Liver (tissue), 9 donors: ENCODE data around the gene FAM124A. TPM values are rescaled to one million over a fixed set of nuclear protein-coding genes. Genes with fewer than 3 reads are reported as not detected.

Experiments used
- DNase-seq: peaks from one replicate; pipeline ENCODE4 v3.0.0-alpha.2; 2017; ENCODE audit warnings: low spot score
- H3K27ac ChIP-seq, 2 donors: one replicate each; pipeline ENCODE4 v1.7.0; 2013; ENCODE audit warnings: inconsistent platforms in 2 of 2, low read length in 2 of 2, control low read depth in 1 of 2, low read depth in 1 of 2, mild to moderate bottlenecking in 1 of 2
- H3K27me3 ChIP-seq, 4 donors: one replicate each; pipeline versions ENCODE4 v1.6.1 to v1.7.0; 2013; ENCODE audit warnings: low read length in 3 of 4, inconsistent platforms in 1 of 4, mild to moderate bottlenecking in 1 of 4, moderate library complexity in 1 of 4; ENCODE audit not compliant: control insufficient read depth in 4 of 4, insufficient read depth in 4 of 4
- H3K36me3 ChIP-seq, 4 donors: one replicate each; pipeline versions ENCODE4 v1.6.1 to v1.7.0; 2013; ENCODE audit warnings: low read length in 3 of 4, mild to moderate bottlenecking in 3 of 4, low read depth in 1 of 4, moderate library complexity in 1 of 4; ENCODE audit not compliant: control insufficient read depth in 4 of 4, insufficient read depth in 3 of 4
- H3K4me1 ChIP-seq, 4 donors: one replicate each; pipeline versions ENCODE4 v1.6.1 to v1.7.0; 2013; ENCODE audit warnings: low read length in 3 of 4, mild to moderate bottlenecking in 3 of 4, moderate library complexity in 1 of 4; ENCODE audit not compliant: control insufficient read depth in 4 of 4, insufficient read depth in 4 of 4
- H3K4me3 ChIP-seq, 3 donors: one replicate each; pipeline versions ENCODE4 v1.6.1 to v1.7.0; 2013; ENCODE audit warnings: low read length in 3 of 3, control low read depth in 1 of 3, low read depth in 1 of 3, mild to moderate bottlenecking in 1 of 3
- H3K9ac ChIP-seq, 2 donors: one replicate each; pipeline ENCODE4 v1.7.0; 2013; ENCODE audit warnings: low read length in 2 of 2, mild to moderate bottlenecking in 2 of 2, moderate library complexity in 2 of 2, control low read depth in 1 of 2, low read depth in 1 of 2
- H3K9me3 ChIP-seq, 4 donors: one replicate each; pipeline versions ENCODE4 v1.6.1 to v1.7.0; 2013; ENCODE audit warnings: low read length in 3 of 4; ENCODE audit not compliant: control insufficient read depth in 4 of 4
- ATF3 ChIP-seq: IDR thresholded peaks from 2 replicates; pipeline ENCODE4 v1.6.1; 2016; ENCODE audit warnings: antibody characterized with exemption
- EGR1 ChIP-seq, 2 donors: IDR thresholded peaks; 2 replicates each; pipeline ENCODE4 v1.6.1; 2016 to 2018; ENCODE audit warnings: antibody characterized with exemption in 2 of 2, low read depth in 2 of 2
- FOXA1 ChIP-seq: IDR thresholded peaks from 2 replicates; pipeline ENCODE4 v1.6.1; 2016; ENCODE audit warnings: antibody characterized with exemption
- GABPA ChIP-seq, 2 donors: IDR thresholded peaks in 1 of 2; conservative IDR thresholded peaks in 1 of 2; 2 replicates each; pipeline ENCODE4 v1.6.1; 2016; ENCODE audit warnings: antibody characterized with exemption in 2 of 2, mild to moderate bottlenecking in 1 of 2, moderate library complexity in 1 of 2
- HNF4G ChIP-seq: IDR thresholded peaks from 2 replicates; pipeline ENCODE4 v1.6.1; 2016; ENCODE audit warnings: antibody characterized with exemption
- JUND ChIP-seq, 2 donors: IDR thresholded peaks; 2 replicates each; pipeline ENCODE4 v1.6.1; 2016; ENCODE audit warnings: antibody characterized with exemption in 2 of 2
- NR2F2 ChIP-seq: IDR thresholded peaks from 2 replicates; pipeline ENCODE4 v1.6.1; 2016; ENCODE audit warnings: antibody characterized with exemption
- RAD21 ChIP-seq, 2 donors: IDR thresholded peaks; 2 replicates each; pipeline ENCODE4 v1.6.1; 2016; ENCODE audit warnings: antibody characterized with exemption in 2 of 2, mild to moderate bottlenecking in 2 of 2
- REST ChIP-seq: IDR thresholded peaks from 2 replicates; pipeline ENCODE4 v1.6.1; 2016; ENCODE audit warnings: antibody characterized with exemption, mild to moderate bottlenecking
- RXRA ChIP-seq, 2 donors: IDR thresholded peaks; 2 replicates each; pipeline ENCODE4 v1.6.1; 2017 to 2018; ENCODE audit warnings: antibody characterized with exemption in 2 of 2, mild to moderate bottlenecking in 1 of 2
- TAF1 ChIP-seq: conservative IDR thresholded peaks from 2 replicates; pipeline ENCODE4 v1.6.1; 2016; ENCODE audit warnings: antibody characterized with exemption, mild to moderate bottlenecking
- YY1 ChIP-seq: IDR thresholded peaks from 2 replicates; pipeline ENCODE4 v1.6.1; 2016; ENCODE audit warnings: antibody characterized with exemption, mild to moderate bottlenecking
- ZBTB33 ChIP-seq: IDR thresholded peaks from 2 replicates; pipeline ENCODE4 v1.6.1; 2016; ENCODE audit warnings: antibody characterized with exemption
- WGBS: extraction: QIAGEN DNeasy Blood & Tissue Kit; methylation state at CpG from one replicate; pipeline ENCODE4 v1.1.7; 2013; 5-methylcytosine and 5-hydroxymethylcytosine counted together
- polyA plus RNA-seq, 2 donors: library from polyadenylated mRNA; stranded (reverse) in 1 of 2; unstranded in 1 of 2; fragments of 200-250 nt in 1 of 2; fragments of >200 nt in 1 of 2; fragmentation: Nextera tagmentation in 1 of 2; extraction: Ambion mirVana in 1 of 2; gene quantifications; one replicate each; pipeline versions ENCODE4 v1.2.1 to v1.2.3, GENCODE V29; 2013 to 2015
- total RNA-seq, 2 donors: library from RNA; depleted of rRNA; stranded (reverse); fragments of >200 nt; gene quantifications; one replicate each; pipeline ENCODE4 v1.2.3, GENCODE V29; 2014
- TF ChIP-seq, protein P1 (sequence below): fragments of 150-350 bp; IDR thresholded peaks from 2 replicates; pipeline ENCODE4 v1.5.1; 2017; ENCODE audit warnings: improper control_type of control experiment, low read depth, low read length; ENCODE audit not compliant: missing input control
- donor health status: healthy.
- donor health status: healthy.
- donor health status: healthy.
- donor health status: healthy.
- donor health status: healthy.

The FAM124A gene
- total and polyA plus RNA-seq, 4 donors, result 0.33 to 0.92 (median 0.46) TPM

DNA sequence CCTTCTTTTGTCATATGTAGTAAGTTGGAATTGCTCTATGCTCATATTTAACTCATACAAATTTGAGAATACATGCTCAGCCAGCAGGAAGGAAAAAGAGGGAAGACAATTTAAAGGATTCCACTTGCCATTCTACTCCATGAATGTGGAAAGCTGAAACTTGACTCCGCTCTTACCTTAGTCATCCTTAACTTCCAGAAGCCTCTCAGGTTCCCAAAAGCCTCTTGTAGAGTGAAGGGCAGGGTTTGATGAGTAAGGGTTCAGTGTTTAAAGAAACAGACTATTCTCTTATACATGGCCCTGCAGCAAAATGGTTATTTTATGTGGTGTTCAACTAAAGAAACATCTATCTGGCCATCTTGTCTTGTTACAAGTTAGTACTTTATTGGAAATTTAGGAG is 27.1 kb downstream of the FAM124A start:
- TF ChIP-seq EGR1 (IDR thresholded peaks at IDR 0.05; ENCODE audit: low read depth in 2 of 2) (no peak), FOXA1 (no peak), YY1 (no peak), REST (no peak), ZBTB33 (no peak), RAD21 (IDR thresholded peaks at IDR 0.05) (no peak), ATF3 (no peak), RXRA (IDR thresholded peaks at IDR 0.05) (no peak), JUND (IDR thresholded peaks at IDR 0.05) (no peak), HNF4G (no peak), TAF1 (no peak), NR2F2 (no peak), GABPA (IDR thresholded peaks at IDR 0.05 in 1 of 2, conservative IDR thresholded peaks at IDR 0.05 in 1 of 2) (no peak)
- TF ChIP-seq, protein P1, sequence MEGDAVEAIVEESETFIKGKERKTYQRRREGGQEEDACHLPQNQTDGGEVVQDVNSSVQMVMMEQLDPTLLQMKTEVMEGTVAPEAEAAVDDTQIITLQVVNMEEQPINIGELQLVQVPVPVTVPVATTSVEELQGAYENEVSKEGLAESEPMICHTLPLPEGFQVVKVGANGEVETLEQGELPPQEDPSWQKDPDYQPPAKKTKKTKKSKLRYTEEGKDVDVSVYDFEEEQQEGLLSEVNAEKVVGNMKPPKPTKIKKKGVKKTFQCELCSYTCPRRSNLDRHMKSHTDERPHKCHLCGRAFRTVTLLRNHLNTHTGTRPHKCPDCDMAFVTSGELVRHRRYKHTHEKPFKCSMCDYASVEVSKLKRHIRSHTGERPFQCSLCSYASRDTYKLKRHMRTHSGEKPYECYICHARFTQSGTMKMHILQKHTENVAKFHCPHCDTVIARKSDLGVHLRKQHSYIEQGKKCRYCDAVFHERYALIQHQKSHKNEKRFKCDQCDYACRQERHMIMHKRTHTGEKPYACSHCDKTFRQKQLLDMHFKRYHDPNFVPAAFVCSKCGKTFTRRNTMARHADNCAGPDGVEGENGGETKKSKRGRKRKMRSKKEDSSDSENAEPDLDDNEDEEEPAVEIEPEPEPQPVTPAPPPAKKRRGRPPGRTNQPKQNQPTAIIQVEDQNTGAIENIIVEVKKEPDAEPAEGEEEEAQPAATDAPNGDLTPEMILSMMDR, result no peak
- 98% methylated on average over 1 of the region's 1 CpG for WGBS
- Histone ChIP-seq H3K27ac (no peak overlapping the region), H3K9me3 (no peaks in the 10 kb centered on the region), H3K4me1 (no peaks in the 10 kb centered on the region), H3K9ac (no peak overlapping the region), H3K36me3 (no peaks in the 10 kb centered on the region), H3K27me3 (peaks cover 0 to 2% (median 0%) of the 10 kb centered on the region in 4 donors), H3K4me3 (no peak overlapping the region)
- DNase-seq, result no peak
